Measurements from ENCODE around the gene PPP2R5C. TPM values are rescaled to one million over a fixed set of nuclear protein-coding genes. Genes with fewer than 3 reads are reported as not detected.

The PPP2R5C gene
- total and polyA plus RNA-seq, 2 of the 4 experiments (the other 2 are of a cell fraction) = 65.9 to 78.7 TPM

- ChIA-PET CTCF (no interaction called here), POLR2A (ENCODE audit: unreplicated experiment) (no interaction called here)
- Histone ChIP-seq H2BK20ac (ENCODE audit: low read depth, low read length) (no peak overlapping the region), H4K5ac (ENCODE audit: low read depth, low read length) (no peak overlapping the region), H3K56ac (ENCODE audit: extremely low read depth, insufficient read depth, low read length) (no peak overlapping the region), H3K36me3 (ENCODE audit: control insufficient read depth, insufficient read depth, low read length) (peaks cover 30% of the 10 kb centered on the region), H2AK5ac (ENCODE audit: low read depth, low read length) (no peak overlapping the region), H3K4me3 (ENCODE audit: insufficient read depth, low read depth, low read length) (no peak overlapping the region), H4K20me1 (ENCODE audit: insufficient read depth, low read length) (peaks cover 40% of the 10 kb centered on the region), H3K9ac (ENCODE audit: low read depth, low read length) (no peak overlapping the region), H2AK9ac (replicated peaks; ENCODE audit: low read depth, low read length, poor library complexity) (no peak overlapping the region), H3K27ac (ENCODE audit: insufficient read depth, low read length) (no peak overlapping the region), H2BK120ac (ENCODE audit: low read depth, low read length) (no peak overlapping the region), H3K14ac (replicated peaks; ENCODE audit: low read depth, low read length) (no peak overlapping the region), H3K23ac (ENCODE audit: low read depth, low read length) (no peak overlapping the region), H3K4ac (ENCODE audit: low read depth, low read length) (no peak overlapping the region), H2BK5ac (ENCODE audit: low read depth, low read length, poor library complexity, severe bottlenecking) (no peak overlapping the region), H3K4me1 (ENCODE audit: control insufficient read depth, insufficient read depth, low read length) (peaks cover 2% of the 10 kb centered on the region), H3K9me3 (ENCODE audit: control insufficient read depth, insufficient read depth, low read length) (no peaks in the 10 kb centered on the region), H2BK15ac (ENCODE audit: low read depth, low read length) (no peak overlapping the region), H2AFZ (replicated peaks; ENCODE audit: low read length, poor library complexity) (no peak overlapping the region), H4K91ac (ENCODE audit: insufficient read depth, low read depth, low read length) (no peak overlapping the region), H3K4me2 (ENCODE audit: low read depth, low read length) (no peak overlapping the region), H3K9me1 (ENCODE audit: insufficient read depth, low read length) (peaks cover 23% of the 10 kb centered on the region; the same call in 1 of the 2 replicates), H4K8ac (ENCODE audit: low read depth in 2 of 2, low read length in 2 of 2) (no peak overlapping the region), H3K18ac (ENCODE audit: low read depth, low read length) (no peak overlapping the region), H3K79me1 (ENCODE audit: low read depth in 1 of 2, low read length in 2 of 2) (peaks cover 52 to 71% of the 10 kb centered on the region in 2 experiments), H3K27me3 (ENCODE audit: control insufficient read depth, insufficient read depth, low read length) (no peaks in the 10 kb centered on the region)
- TF ChIP-seq MXI1 (IDR thresholded peaks at IDR 0.05; ENCODE audit: borderline replicate concordance, low read depth, low read length) (no peak), MAFK (IDR thresholded peaks at IDR 0.05; ENCODE audit: low read depth, low read length) (no peak), SMC3 (IDR thresholded peaks at IDR 0.05; ENCODE audit: low read depth, low read length) (no peak), RAD21 (IDR thresholded peaks at IDR 0.05; ENCODE audit: low read length) (no peak), RFX5 (IDR thresholded peaks at IDR 0.05; ENCODE audit: low read depth, low read length) (no peak), BHLHE40 (IDR thresholded peaks at IDR 0.05; ENCODE audit: low read depth, low read length) (no peak), POLR2A (IDR thresholded peaks at IDR 0.05; ENCODE audit: low read depth, low read length) (no peak), NFE2L2 (IDR thresholded peaks at IDR 0.05; ENCODE audit: low read depth, low read length) (no peak), CEBPB (IDR thresholded peaks at IDR 0.05; ENCODE audit: low read depth, low read length) (no peak), ELK1 (IDR thresholded peaks at IDR 0.05; ENCODE audit: borderline replicate concordance, low read depth, low read length) (no peak), FOS (IDR thresholded peaks at IDR 0.05; ENCODE audit: low read depth, low read length) (no peak), MAZ (IDR thresholded peaks at IDR 0.05; ENCODE audit: borderline replicate concordance, low read depth, low read length) (no peak), CHD1 (IDR thresholded peaks at IDR 0.05; ENCODE audit: low read depth, low read length) (no peak), RCOR1 (IDR thresholded peaks at IDR 0.05; ENCODE audit: insufficient replicate concordance, low read length) (no peak)
- TF ChIP-seq, protein P1, sequence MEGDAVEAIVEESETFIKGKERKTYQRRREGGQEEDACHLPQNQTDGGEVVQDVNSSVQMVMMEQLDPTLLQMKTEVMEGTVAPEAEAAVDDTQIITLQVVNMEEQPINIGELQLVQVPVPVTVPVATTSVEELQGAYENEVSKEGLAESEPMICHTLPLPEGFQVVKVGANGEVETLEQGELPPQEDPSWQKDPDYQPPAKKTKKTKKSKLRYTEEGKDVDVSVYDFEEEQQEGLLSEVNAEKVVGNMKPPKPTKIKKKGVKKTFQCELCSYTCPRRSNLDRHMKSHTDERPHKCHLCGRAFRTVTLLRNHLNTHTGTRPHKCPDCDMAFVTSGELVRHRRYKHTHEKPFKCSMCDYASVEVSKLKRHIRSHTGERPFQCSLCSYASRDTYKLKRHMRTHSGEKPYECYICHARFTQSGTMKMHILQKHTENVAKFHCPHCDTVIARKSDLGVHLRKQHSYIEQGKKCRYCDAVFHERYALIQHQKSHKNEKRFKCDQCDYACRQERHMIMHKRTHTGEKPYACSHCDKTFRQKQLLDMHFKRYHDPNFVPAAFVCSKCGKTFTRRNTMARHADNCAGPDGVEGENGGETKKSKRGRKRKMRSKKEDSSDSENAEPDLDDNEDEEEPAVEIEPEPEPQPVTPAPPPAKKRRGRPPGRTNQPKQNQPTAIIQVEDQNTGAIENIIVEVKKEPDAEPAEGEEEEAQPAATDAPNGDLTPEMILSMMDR (conservative IDR thresholded peaks at IDR 0.05; ENCODE audit: low read depth, low read length) = no peak
- TF ChIP-seq, protein P2, sequence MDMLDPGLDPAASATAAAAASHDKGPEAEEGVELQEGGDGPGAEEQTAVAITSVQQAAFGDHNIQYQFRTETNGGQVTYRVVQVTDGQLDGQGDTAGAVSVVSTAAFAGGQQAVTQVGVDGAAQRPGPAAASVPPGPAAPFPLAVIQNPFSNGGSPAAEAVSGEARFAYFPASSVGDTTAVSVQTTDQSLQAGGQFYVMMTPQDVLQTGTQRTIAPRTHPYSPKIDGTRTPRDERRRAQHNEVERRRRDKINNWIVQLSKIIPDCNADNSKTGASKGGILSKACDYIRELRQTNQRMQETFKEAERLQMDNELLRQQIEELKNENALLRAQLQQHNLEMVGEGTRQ (IDR thresholded peaks at IDR 0.05; ENCODE audit: low read depth, low read length) = no peak
- 84% methylated on average over 9 of the region's 11 CpGs; no CpG with 5 or more reads in 1 of the 2 experiments for WGBS, 2 experiments (ENCODE audit: extremely low coverage in 2 of 2, insufficient read length in 1 of 2)
- dilution Hi-C loops (cut with HindIII; ENCODE audit: low sequenced_read_pairs, unreplicated experiment) = no loop called here
- in situ Hi-C loops (cut with MboI; ENCODE audit: low sequenced_read_pairs) = no loop called here
- intact Hi-C loops (cut with micrococcal nuclease) = no loop called here
- no TSS peak for BruUV-seq (replicated peaks)
- DNase-seq (no peak), ATAC-seq (ENCODE audit: low read depth) (no peak)
Measured at GRCh38 chr14:101881426-101881825, 119.9 kb downstream of the PPP2R5C start.
